Stimulated activated CD8-positive, alpha-beta memory T cell treated with anti-CD3 and anti-CD28 coated beads, Interleukin-7, amount 100 ng/mL, for 48 hours (primary cell): ENCODE data around the gene KCNE2.

Experiments used
- DNase-seq, 2 donors: peaks; one replicate each; pipeline ENCODE4 v3.0.0-alpha.2; 2020; ENCODE audit warnings: low read depth in 1 of 2; ENCODE audit errors: extremely low read depth in 1 of 2

KCNE2 gene, protein sequence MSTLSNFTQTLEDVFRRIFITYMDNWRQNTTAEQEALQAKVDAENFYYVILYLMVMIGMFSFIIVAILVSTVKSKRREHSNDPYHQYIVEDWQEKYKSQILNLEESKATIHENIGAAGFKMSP

GRCh38 chr21:34363733-34364132, at the start of gene KCNE2:
Gene KCNE2, plus strand, starts transcription at chr21:34364006. Its CDS starts 6,473 bp downstream, at chr21:34370479.
- no peak for DNase-seq

DNA sequence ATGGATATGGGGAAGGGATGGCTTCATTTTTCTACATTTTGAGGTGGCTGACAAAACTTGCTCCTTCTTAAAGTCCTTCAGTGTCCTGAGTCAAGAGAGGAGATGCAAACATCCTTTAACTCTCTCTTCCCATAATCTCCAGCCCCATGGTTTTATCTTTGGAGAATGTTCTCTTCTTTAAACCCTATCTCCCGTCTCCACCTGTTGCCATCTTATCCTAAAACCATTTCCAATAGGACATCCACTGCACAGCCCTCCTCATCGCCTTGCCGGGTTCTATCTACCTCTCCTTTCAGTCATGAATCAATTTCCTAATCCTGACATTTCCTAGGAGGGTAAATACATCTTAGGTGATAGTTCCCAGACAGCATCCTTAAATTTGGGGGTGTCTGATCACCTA, 44.2 kb upstream of the KCNE2 start:
- no peak for DNase-seq

DNA sequence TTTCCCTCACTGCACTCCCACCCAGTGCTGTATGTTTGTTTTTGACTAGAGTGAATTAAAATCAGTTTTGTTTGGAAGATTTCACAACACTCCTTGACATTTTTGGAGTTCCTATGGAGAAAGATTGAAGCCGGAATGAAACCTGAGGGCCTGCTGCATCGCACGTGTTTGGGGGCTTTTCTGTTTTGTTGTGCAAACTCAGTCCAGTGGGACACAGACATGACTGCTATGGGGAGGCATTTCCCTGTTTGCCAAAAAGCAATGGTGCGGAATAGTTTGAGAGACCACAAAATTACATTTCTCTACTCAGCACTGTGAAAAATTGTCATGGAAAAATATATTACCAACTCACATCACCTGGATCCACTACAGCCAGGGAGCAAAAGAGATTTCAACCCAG, 43.8 kb upstream of the KCNE2 start:
- DNase-seq, result no peak

GRCh38 chr21:34330055-34330454, 33.8 kb upstream of the KCNE2 start:
- no peak for DNase-seq

DNA sequence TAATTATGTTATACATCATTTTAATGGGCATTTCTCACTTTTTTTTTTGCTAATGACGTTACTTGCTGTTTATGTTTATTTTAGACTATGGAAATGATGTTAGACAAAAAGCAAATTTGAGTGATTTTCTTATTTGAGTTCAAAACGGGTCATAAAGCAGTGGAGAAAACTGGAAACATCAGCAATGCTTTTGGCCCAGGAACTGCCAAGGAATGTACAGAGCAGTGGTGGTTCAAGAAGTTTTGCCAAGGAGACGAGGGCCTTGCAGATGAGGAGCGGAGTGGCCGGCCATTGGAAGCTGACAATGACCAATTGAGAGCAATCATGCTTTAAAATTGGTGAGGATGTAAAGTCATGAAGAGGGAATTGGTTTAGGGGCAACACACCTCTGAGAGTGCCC, 32.1 kb upstream of the KCNE2 start:
- no peak for DNase-seq

GRCh38 chr21:34332347-34332746, 31.5 kb upstream of the KCNE2 start:
- DNase-seq, result no peak

DNA sequence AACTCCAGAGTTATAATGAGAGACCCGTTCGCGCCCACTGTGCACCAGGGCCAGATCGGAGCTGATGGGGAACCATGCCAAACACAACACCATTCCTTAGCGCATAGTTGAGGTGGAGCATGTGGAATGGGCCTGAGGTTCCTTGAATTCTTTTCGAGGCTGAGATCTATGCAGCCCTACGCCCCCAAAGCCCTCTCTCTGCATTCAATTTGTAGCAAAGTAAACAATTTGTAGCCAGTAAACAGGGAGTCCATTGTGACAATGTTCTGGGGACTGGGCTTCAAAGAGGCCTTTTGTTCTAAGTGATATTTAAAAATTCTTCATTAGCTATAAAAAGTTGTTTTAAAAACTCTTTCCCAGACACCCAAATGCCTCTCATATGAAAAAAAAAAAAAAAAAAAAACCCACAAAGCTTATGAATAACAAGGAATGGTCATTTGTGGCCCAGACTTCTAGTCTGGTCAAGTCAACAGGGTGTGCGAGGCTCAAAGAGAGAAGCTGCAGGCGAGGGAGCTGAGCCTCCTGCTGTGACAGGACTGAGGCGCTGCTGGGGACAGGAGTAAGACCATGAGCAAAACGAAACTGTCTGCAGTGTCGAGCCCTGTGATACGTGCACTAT, 30.6 kb upstream of the KCNE2 start:
- no peak for DNase-seq

DNA sequence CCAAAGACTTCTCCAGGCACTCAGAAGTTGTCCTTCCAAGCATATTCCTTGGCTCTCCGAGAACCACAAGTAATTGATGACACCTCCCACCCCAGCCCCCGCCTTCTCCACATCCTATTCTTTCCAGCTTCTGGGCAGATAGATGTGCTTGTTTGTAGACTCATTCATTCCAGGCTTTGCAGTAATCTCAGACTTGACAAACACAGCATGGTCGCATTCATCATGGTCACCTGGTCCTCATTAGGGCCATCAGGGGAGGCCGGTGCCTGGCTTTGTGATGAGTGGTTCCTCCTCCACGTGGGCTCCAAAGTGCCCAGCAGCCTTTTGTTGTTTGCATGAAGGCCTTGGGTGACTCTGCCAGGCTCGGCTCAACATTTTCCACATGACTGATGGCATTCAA, 28.5 kb upstream of the KCNE2 start:
- no peak for DNase-seq

GRCh38 chr21:34336245-34336644, 27.6 kb upstream of the KCNE2 start:
- DNase-seq, result no peak

DNA sequence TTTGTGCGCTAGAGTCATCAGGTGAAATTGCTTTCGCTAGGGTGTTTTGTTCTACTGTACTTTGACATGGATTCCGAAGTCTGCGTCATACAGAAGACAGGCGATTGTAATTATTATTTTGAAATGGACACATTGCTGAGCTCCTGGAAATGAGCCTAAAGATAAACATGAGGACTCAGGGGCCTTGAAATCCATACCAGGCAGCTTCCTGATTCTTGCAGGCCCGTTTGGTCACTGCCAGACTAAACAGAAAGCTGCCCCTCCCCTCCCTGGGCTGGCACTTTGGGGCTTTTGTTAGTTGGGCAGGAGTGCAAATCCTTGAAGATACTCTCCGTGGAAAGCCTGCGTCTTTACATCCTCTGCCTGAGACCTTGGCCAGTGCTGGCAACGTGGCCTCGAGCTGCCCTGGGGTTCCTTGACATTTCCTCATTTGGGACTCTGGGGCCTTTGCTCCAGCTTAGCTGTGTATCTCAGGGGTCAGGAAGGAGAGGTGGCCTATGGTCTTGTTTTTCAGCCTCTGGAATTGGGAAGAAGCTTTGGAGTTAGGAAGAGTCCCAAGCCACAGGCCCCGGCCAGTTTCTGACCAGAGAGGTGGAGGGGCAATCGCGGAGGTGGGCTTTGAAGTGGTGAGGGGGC, 26.9 kb upstream of the KCNE2 start:
- no peak for DNase-seq

GRCh38 chr21:34337741-34338140, 26.1 kb upstream of the KCNE2 start:
- no peak for DNase-seq

DNA sequence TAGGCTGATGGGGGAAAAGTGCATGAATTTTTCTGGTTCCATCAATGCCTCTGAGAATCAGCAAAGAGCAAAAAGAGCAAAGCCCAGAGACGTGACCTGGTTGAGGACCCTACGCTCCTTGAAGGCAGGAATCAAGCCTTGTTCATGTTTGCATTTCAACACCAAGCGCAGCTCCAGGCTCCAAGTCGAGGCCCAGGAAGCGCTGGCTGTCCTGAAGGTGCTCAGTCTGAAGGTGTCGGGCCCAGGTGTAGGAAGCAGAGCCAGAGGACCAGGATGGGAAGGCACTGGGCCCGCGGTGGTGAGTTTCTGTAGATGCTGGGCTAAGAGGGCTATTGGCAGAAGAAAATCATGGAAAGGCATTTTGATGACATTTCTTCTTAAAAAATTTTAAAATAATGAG, 25.6 kb upstream of the KCNE2 start:
- no peak for DNase-seq

GRCh38 chr21:34340061-34340460, 23.7 kb upstream of the KCNE2 start:
- no peak for DNase-seq

GRCh38 chr21:34342476-34342875, 21.3 kb upstream of the KCNE2 start:
- DNase-seq, result no peak

DNA sequence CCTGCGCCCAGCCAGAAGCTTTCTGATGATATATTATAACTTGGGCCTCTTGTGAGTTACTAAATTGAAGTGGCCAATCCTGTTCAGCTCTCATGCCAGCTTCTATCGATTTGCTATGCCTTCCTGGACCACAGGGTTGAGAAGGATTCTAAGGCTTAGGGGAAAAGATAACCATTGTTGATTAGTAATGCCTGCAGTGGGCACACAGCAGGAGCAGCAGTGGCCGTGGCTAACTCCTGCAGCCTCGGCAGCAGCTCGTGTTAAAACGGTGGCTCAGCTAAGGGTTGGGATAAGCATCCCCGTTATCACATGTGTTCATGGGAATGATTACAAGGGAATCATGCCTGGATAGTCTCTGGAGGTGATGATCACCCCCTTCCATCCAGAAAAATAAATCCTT, 20.5 kb upstream of the KCNE2 start:
- no peak for DNase-seq

- DNase-seq, result no peak
Measured at GRCh38 chr21:34343838-34344381, 19.9 kb upstream of the KCNE2 start.

- no peak for DNase-seq
Measured at GRCh38 chr21:34344584-34344983, 19.2 kb upstream of the KCNE2 start.

DNA sequence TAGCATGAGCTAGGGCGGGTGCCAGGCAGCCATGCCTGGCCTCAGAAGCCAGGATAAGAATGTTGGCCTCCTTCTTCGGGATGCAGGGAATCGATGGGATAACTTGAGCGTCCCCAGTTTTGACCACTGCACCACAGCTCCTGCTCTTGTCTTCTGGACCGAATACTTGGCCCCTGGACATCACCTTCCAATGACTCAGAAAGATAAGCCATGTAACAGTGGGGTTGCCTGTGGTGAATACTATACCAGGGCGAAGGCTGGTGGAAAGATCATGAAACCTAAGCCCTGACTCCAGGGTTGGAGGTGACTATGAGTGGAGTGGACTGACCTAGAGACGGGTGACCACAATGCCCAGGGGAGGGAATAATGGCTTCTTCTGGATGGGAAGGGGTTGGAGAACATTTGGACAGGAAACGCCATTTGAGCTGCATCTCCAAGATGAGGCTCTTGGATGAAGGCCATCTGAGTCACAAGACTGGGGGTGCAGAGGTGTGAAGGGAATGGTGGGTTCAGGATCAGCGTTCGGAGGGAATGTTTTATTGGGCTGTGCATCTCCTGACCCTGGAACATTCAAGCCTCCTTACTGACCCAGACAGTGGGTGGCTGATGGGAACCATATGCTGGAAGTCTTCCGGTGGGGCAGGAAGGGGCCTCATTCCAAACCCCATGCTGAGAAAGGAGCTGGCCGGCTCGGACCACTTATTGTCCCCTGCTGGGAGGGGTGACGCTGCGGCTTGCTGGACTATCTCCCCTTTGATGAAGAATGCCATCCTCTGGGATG, 18.5 kb upstream of the KCNE2 start:
- no peak for DNase-seq

DNA sequence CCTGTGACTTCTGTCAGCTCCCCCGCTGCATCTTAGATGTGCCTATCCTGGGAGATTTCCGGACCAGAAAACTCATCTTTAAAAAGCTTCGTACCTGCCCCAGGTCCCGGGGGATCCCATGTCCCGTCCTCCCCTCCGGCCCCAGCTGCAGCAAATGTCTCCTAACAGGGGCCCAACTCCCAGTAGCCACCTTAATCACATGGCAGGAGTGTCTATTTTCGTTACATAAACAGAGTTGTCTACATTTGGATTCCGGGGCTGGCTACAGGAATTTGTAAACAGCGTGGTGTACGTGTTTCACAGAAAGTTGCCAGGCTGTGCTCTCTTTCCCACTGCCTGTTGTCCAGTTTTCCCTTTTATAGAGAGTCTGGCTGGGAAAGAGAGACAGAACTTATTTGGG, 17.9 kb upstream of the KCNE2 start:
- DNase-seq, result no peak

DNA sequence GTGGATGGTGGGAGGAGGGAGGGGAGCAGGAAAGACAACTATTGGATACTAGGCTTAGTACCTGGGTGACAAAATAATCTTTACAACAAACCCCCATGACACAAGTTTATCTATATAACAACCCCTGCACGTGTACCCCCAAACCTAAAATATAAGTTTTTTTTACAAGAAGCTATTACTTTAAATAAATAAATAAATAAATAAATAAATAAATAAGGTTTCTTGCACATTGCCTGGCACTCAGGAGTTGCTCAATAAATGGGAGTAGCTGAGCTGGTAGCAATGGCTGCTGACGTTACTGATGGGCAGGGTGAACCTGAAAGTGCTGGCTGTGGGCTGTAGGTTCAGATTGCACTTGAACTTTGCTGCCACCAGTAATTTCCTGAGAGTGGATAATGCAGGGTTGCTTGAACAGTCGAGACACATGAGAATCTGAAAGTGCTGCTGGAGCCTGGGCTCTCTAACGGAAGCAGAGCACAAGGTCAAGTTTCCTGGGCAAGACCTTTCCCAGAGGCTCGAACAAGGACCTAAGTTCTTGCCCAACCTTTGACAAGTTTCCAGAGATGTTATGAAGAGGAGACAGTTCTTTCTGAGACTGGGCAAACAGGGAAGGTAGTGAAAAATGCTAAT, 14.8 kb upstream of the KCNE2 start:
- DNase-seq, result no peak

DNA sequence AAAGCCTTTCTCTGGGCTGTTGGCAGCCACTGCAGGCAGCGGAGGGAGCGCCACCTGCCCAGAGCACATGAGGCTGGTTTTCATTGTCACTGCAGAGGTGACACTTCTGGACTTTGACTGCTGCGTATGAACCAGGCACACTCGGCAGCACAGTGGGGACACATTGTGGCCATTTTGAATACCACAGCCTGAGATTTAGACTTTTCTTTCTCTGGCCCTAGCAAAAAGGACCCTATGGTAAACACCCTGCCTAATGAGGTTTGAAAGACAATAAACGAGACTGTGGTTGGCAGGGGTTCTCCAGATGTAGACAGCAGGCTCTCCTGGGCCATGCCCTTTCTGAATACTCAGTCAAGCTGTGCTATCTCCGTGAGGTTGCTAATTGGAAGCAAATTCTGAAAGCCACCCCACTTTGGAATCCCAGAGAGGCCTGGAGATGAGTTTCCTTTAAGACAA, 12.0 kb upstream of the KCNE2 start:
- DNase-seq, result no peak
